Measurements from ENCODE around the gene ZNF831. TPM values are rescaled to one million over a fixed set of nuclear protein-coding genes. Genes with fewer than 3 reads are reported as not detected.

Gene ZNF831
- total RNA-seq, 1 donor from 2014 or later: not detected

GRCh38 chr20:59178983-59179595, 15.5 kb downstream of the ZNF831 start:
- Mint-ChIP-seq H3K27me3 (ENCODE audit: low read depth, unreplicated experiment) (peaks cover 20% of the 10 kb centered on the region), H3K4me1 (ENCODE audit: low read depth, unreplicated experiment) (no peaks in the 10 kb centered on the region), H3K27ac (ENCODE audit: unreplicated experiment) (no peak overlapping the region), H3K9me3 (ENCODE audit: unreplicated experiment) (peaks cover 9% of the 10 kb centered on the region), H3K36me3 (ENCODE audit: low read depth, unreplicated experiment) (no peaks in the 10 kb centered on the region), H3K4me3 (ENCODE audit: unreplicated experiment) (no peak overlapping the region)
- no peaks in the 10 kb centered on the region for H3K79me2 ChIP-seq (ENCODE audit: insufficient read depth, low read length)
- H3K4me1 ChIP-seq (ENCODE audit: insufficient read depth, low read length): no peaks in the 10 kb centered on the region
- H2AFZ ChIP-seq (ENCODE audit: low read depth, low read length): no peak overlapping the region
- TF ChIP-seq CTCF (IDR thresholded peaks at IDR 0.05; ENCODE audit: insufficient read depth, low read depth, low read length) (no peak), EZH2 (IDR thresholded peaks at IDR 0.05; ENCODE audit: insufficient read depth, low read length) (no peak)
- H3K27ac ChIP-seq (ENCODE audit: low read depth, low read length): no peak overlapping the region
- H3K4me2 ChIP-seq (ENCODE audit: low read length): no peak overlapping the region
- no peaks in the 10 kb centered on the region for H3K36me3 ChIP-seq (ENCODE audit: insufficient read depth, low read length)
- no peaks in the 10 kb centered on the region for H3K9me3 ChIP-seq (ENCODE audit: insufficient read depth, low read depth, low read length)
- no peaks in the 10 kb centered on the region for H4K20me1 ChIP-seq (ENCODE audit: insufficient read depth, low read length)
- H3K9ac ChIP-seq (ENCODE audit: low read length): no peak overlapping the region
- H3K4me3 ChIP-seq (ENCODE audit: insufficient read depth, low read depth, low read length): no peak overlapping the region
- FAIRE-seq (no peak), DNase-seq (ENCODE audit: low read depth) (no peak)
- H3K27me3 ChIP-seq (ENCODE audit: insufficient read depth, low read length): no peaks in the 10 kb centered on the region

- no peak overlapping the region for H3K27ac ChIP-seq (ENCODE audit: low read depth, low read length)
- no peaks in the 10 kb centered on the region for H3K9me3 ChIP-seq (ENCODE audit: insufficient read depth, low read depth, low read length)
- H3K9ac ChIP-seq (ENCODE audit: low read length): no peak overlapping the region
- Mint-ChIP-seq H3K27ac (ENCODE audit: unreplicated experiment) (no peak overlapping the region), H3K9me3 (ENCODE audit: unreplicated experiment) (peaks cover 9% of the 10 kb centered on the region), H3K27me3 (ENCODE audit: low read depth, unreplicated experiment) (peaks cover 20% of the 10 kb centered on the region), H3K36me3 (ENCODE audit: low read depth, unreplicated experiment) (no peaks in the 10 kb centered on the region), H3K4me3 (ENCODE audit: unreplicated experiment) (no peak overlapping the region), H3K4me1 (ENCODE audit: low read depth, unreplicated experiment) (no peaks in the 10 kb centered on the region)
- no peaks in the 10 kb centered on the region for H3K27me3 ChIP-seq (ENCODE audit: insufficient read depth, low read length)
- no peak overlapping the region for H2AFZ ChIP-seq (ENCODE audit: low read depth, low read length)
- DNase-seq (ENCODE audit: low read depth) (no peak), FAIRE-seq (no peak)
- no peaks in the 10 kb centered on the region for H3K79me2 ChIP-seq (ENCODE audit: insufficient read depth, low read length)
- no peaks in the 10 kb centered on the region for H4K20me1 ChIP-seq (ENCODE audit: insufficient read depth, low read length)
- no peak for TF ChIP-seq CTCF (IDR thresholded peaks at IDR 0.05; ENCODE audit: insufficient read depth, low read depth, low read length)
- TF ChIP-seq EZH2 (IDR thresholded peaks at IDR 0.05; ENCODE audit: insufficient read depth, low read length): no peak
- no peak overlapping the region for H3K4me3 ChIP-seq (ENCODE audit: insufficient read depth, low read depth, low read length)
- H3K4me1 ChIP-seq (ENCODE audit: insufficient read depth, low read length): no peaks in the 10 kb centered on the region
- H3K4me2 ChIP-seq (ENCODE audit: low read length): no peak overlapping the region
- no peaks in the 10 kb centered on the region for H3K36me3 ChIP-seq (ENCODE audit: insufficient read depth, low read length)
These were observed 16.4 kb downstream of the ZNF831 start for GRCh38 chr20:59179988-59180387.

- Histone ChIP-seq H3K27ac (ENCODE audit: low read depth, low read length) (no peak overlapping the region), H2AFZ (ENCODE audit: low read depth, low read length) (no peak overlapping the region), H3K4me2 (ENCODE audit: low read length) (no peak overlapping the region), H3K9ac (ENCODE audit: low read length) (no peak overlapping the region), H3K9me3 (ENCODE audit: insufficient read depth, low read depth, low read length) (no peaks in the 10 kb centered on the region), H4K20me1 (ENCODE audit: insufficient read depth, low read length) (no peaks in the 10 kb centered on the region), H3K36me3 (ENCODE audit: insufficient read depth, low read length) (no peaks in the 10 kb centered on the region), H3K79me2 (ENCODE audit: insufficient read depth, low read length) (no peaks in the 10 kb centered on the region), H3K27me3 (ENCODE audit: insufficient read depth, low read length) (no peaks in the 10 kb centered on the region), H3K4me1 (ENCODE audit: insufficient read depth, low read length) (no peaks in the 10 kb centered on the region), H3K4me3 (ENCODE audit: insufficient read depth, low read depth, low read length) (no peak overlapping the region)
- FAIRE-seq: no peak
- H3K36me3 Mint-ChIP-seq (ENCODE audit: low read depth, unreplicated experiment): no peaks in the 10 kb centered on the region
- H3K4me3 Mint-ChIP-seq (ENCODE audit: unreplicated experiment): no peak overlapping the region
- peaks cover 29% of the 10 kb centered on the region for H3K27me3 Mint-ChIP-seq (ENCODE audit: low read depth, unreplicated experiment)
- H3K4me1 Mint-ChIP-seq (ENCODE audit: low read depth, unreplicated experiment): no peaks in the 10 kb centered on the region
- H3K9me3 Mint-ChIP-seq (ENCODE audit: unreplicated experiment): peaks cover 9% of the 10 kb centered on the region
- DNase-seq (ENCODE audit: low read depth): no peak
- TF ChIP-seq EZH2 (IDR thresholded peaks at IDR 0.05; ENCODE audit: insufficient read depth, low read length) (no peak), CTCF (IDR thresholded peaks at IDR 0.05; ENCODE audit: insufficient read depth, low read depth, low read length) (no peak)
- H3K27ac Mint-ChIP-seq (ENCODE audit: unreplicated experiment): no peak overlapping the region
These were observed 18.3 kb downstream of the ZNF831 start for GRCh38 chr20:59181936-59182335.

Data from astrocyte (in vitro differentiated cells and primary cell).